Upper lobe of right lung (tissue), 1 donor: ENCODE data around the gene TMEM63C. TPM values are rescaled to one million over a fixed set of nuclear protein-coding genes. Genes with fewer than 3 reads are reported as not detected.

Experiments used
- ATAC-seq: fragments of 200-7000 bp; cut with Tn5 transposase; one replicate; pipeline ENCODE4 v1.9.1; 2020; ENCODE audit warnings: mild to moderate bottlenecking, moderate library complexity
- DNase-seq: peaks from one replicate; pipeline ENCODE4 v3.0.0-alpha.2; 2020
- H3K27ac ChIP-seq: fragments of 200-600 bp; one replicate; pipeline ENCODE4 v1.8.0; 2022
- H3K27me3 ChIP-seq: fragments of 200-600 bp; one replicate; pipeline ENCODE4 v1.8.0; 2022; ENCODE audit warnings: mild to moderate bottlenecking
- H3K36me3 ChIP-seq: fragments of 200-600 bp; one replicate; pipeline ENCODE4 v1.8.0; 2022
- H3K4me1 ChIP-seq: fragments of 200-600 bp; one replicate; pipeline ENCODE4 v1.8.0; 2022
- H3K4me3 ChIP-seq: fragments of 200-600 bp; one replicate; pipeline ENCODE4 v1.8.0; 2022; ENCODE audit warnings: mild to moderate bottlenecking
- H3K9me3 ChIP-seq: fragments of 200-600 bp; one replicate; pipeline ENCODE4 v1.8.0; 2022
- CTCF ChIP-seq: fragments of 200-600 bp; IDR thresholded peaks from one replicate; pipeline ENCODE4 v1.8.0; 2022; ENCODE audit warnings: antibody characterized with exemption
- intact Hi-C: fragments of 100-400 bp; cut with DNase I; formaldehyde crosslinking; loops from one replicate; pipeline ENCODE4 v1.11.0; 2022
- total RNA-seq: library from RNA; stranded (reverse); fragmentation: NEBNext Ultra II Directional; extraction: Animal tissue kit (Norgen Biotek cat#: 25700); gene quantifications from one replicate; pipeline ENCODE4 v1.2.1, GENCODE V29; 2021
- donor health status: DM: no; HTN: yes; CAD: no; lungs with severe emphysema.

Gene TMEM63C
- total RNA-seq, 1 donor from 2014 or later: 0.06 TPM

- H3K36me3 ChIP-seq: peaks cover 22% of the 10 kb centered on the region
- no peak overlapping the region for H3K4me3 ChIP-seq
- TF ChIP-seq CTCF: no peak
- H3K4me1 ChIP-seq: no peaks in the 10 kb centered on the region
- H3K27me3 ChIP-seq: no peaks in the 10 kb centered on the region
- no peak for DNase-seq
- intact Hi-C loops: no loop called here
- H3K9me3 ChIP-seq: no peaks in the 10 kb centered on the region
- ATAC-seq: no peak
- no peak overlapping the region for H3K27ac ChIP-seq
These were observed 118.2 kb downstream of the TMEM63C start for GRCh38 chr14:77299771-77300170.

- no peaks in the 10 kb centered on the region for H3K27me3 ChIP-seq
- intact Hi-C loops: no loop called here
These were observed 119.5 kb downstream of the TMEM63C start for GRCh38 chr14:77301103-77301502.

GRCh38 chr14:77302926-77303325 lies 121.3 kb downstream of the TMEM63C start:
- DNase-seq (no peak), ATAC-seq (peak; percentile 50)
- Histone ChIP-seq H3K4me1 (no peaks in the 10 kb centered on the region), H3K9me3 (no peaks in the 10 kb centered on the region), H3K4me3 (no peak overlapping the region), H3K27me3 (no peaks in the 10 kb centered on the region), H3K36me3 (peaks cover 21% of the 10 kb centered on the region), H3K27ac (no peak overlapping the region)
- no peak for TF ChIP-seq CTCF
- intact Hi-C loops: no loop called here

More at GRCh38 chr14:77301103-77301502, 119.5 kb downstream of the TMEM63C start:
- ATAC-seq (peak; percentile 68), DNase-seq (no peak)
- Histone ChIP-seq H3K4me3 (no peak overlapping the region), H3K27ac (no peak overlapping the region), H3K4me1 (no peaks in the 10 kb centered on the region), H3K9me3 (no peaks in the 10 kb centered on the region), H3K36me3 (peaks cover 25% of the 10 kb centered on the region)
- TF ChIP-seq CTCF: peak; percentile 59

- Histone ChIP-seq H3K4me1 (no peaks in the 10 kb centered on the region), H3K4me3 (no peak overlapping the region), H3K27ac (no peak overlapping the region), H3K9me3 (no peaks in the 10 kb centered on the region), H3K27me3 (no peaks in the 10 kb centered on the region), H3K36me3 (peaks cover 16% of the 10 kb centered on the region)
- no peak for TF ChIP-seq CTCF
- no peak for DNase-seq
- peak; percentile 79 for ATAC-seq
- intact Hi-C loops: no loop called here
These were observed 122.0 kb downstream of the TMEM63C start for GRCh38 chr14:77303417-77304156.

- H3K27me3 ChIP-seq: no peaks in the 10 kb centered on the region
- no peak for TF ChIP-seq CTCF
- no peak overlapping the region for H3K27ac ChIP-seq
- no peaks in the 10 kb centered on the region for H3K9me3 ChIP-seq
- ATAC-seq: no peak
- peaks cover 8% of the 10 kb centered on the region for H3K36me3 ChIP-seq
- DNase-seq: no peak
- no peak overlapping the region for H3K4me3 ChIP-seq
- no peaks in the 10 kb centered on the region for H3K4me1 ChIP-seq
- intact Hi-C loops: no loop called here
These were observed 124.1 kb downstream of the TMEM63C start for GRCh38 chr14:77305696-77306095.
